ENCODE results near the gene ABR.

DNA sequence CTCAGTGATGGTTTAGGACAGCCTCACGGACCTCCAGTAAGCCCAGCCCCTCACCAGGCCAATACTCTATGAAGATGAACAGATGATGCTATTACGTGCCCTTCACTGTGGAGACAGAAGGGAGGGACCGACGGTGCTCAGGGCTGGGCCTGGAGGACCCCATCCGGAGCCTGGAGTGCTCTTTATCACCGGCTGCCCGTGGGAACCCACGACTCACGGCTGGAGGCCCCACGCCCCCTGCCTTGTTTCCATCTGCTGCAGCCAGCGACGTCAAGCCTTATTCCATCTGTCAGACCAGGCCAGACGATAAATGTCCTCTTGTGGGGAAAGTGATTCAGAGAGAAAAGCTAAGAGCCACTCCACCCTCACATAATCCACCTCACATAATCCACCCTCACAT is 186.8 kb downstream of the ABR start:
- TF ChIP-seq POLR2A (IDR thresholded peaks at IDR 0.05) (no peak), POLR2AphosphoS5 (IDR thresholded peaks at IDR 0.05) (no peak)
- TF ChIP-seq, protein P1, sequence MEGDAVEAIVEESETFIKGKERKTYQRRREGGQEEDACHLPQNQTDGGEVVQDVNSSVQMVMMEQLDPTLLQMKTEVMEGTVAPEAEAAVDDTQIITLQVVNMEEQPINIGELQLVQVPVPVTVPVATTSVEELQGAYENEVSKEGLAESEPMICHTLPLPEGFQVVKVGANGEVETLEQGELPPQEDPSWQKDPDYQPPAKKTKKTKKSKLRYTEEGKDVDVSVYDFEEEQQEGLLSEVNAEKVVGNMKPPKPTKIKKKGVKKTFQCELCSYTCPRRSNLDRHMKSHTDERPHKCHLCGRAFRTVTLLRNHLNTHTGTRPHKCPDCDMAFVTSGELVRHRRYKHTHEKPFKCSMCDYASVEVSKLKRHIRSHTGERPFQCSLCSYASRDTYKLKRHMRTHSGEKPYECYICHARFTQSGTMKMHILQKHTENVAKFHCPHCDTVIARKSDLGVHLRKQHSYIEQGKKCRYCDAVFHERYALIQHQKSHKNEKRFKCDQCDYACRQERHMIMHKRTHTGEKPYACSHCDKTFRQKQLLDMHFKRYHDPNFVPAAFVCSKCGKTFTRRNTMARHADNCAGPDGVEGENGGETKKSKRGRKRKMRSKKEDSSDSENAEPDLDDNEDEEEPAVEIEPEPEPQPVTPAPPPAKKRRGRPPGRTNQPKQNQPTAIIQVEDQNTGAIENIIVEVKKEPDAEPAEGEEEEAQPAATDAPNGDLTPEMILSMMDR (IDR thresholded peaks at IDR 0.05 in 8 of 11, conservative IDR thresholded peaks at IDR 0.05 in 3 of 11) = no peak

All from spleen (tissue), 7 donors.